HFFc6 (cell line): Measurements from ENCODE around the gene ITGAX. TPM values are rescaled to one million over a fixed set of nuclear protein-coding genes. Genes with fewer than 3 reads are reported as not detected.

Experiments used
- DNase-seq: peaks from one replicate; pipeline ENCODE4 v3.0.0-alpha.2; 2018
- H3K27ac Mint-ChIP-seq: 2 replicates; pipeline ENCODE4 v1.8.0; 2020; ENCODE audit warnings: mild to moderate bottlenecking, mixed read lengths
- H3K27me3 Mint-ChIP-seq: 2 replicates; pipeline ENCODE4 v1.8.0; 2021; ENCODE audit warnings: mild to moderate bottlenecking, moderate library complexity, mixed read lengths; ENCODE audit not compliant: insufficient read depth
- H3K36me3 Mint-ChIP-seq: 2 replicates; pipeline ENCODE4 v1.8.0; 2021; ENCODE audit warnings: low read depth, mixed read lengths
- H3K4me1 Mint-ChIP-seq: 2 replicates; pipeline ENCODE4 v1.8.0; 2020; ENCODE audit warnings: low read depth, mixed read lengths
- H3K4me3 Mint-ChIP-seq: 2 replicates; pipeline ENCODE4 v1.8.0; 2020; ENCODE audit warnings: mild to moderate bottlenecking, moderate library complexity, mixed read lengths
- H3K9me3 Mint-ChIP-seq: 2 replicates; pipeline ENCODE4 v1.8.0; 2020; ENCODE audit warnings: mild to moderate bottlenecking, mixed read lengths
- CTCF ChIP-seq: fragments of 200-600 bp; sonication (generic); IDR thresholded peaks from 2 replicates; pipeline ENCODE4 v1.5.0; 2021; ENCODE audit warnings: antibody characterized with exemption, mild to moderate bottlenecking
- total RNA-seq, 6 experiments: library from RNA; stranded (reverse); fragmentation: NEBNext Ultra II Directional; extraction: Animal tissue kit (Norgen Biotek cat#: 25700); gene quantifications; 2 replicates in 1 of 6; 3 replicates in 5 of 6; pipeline ENCODE4 v1.2.3, GENCODE V29; 2021

Gene ITGAX
- total RNA-seq, 6 experiments from 2014 or later, result not detected

- peaks cover 7% of the 10 kb centered on the region for H3K4me1 Mint-ChIP-seq
- peaks cover 3% of the 10 kb centered on the region for H3K36me3 Mint-ChIP-seq
- no peak for DNase-seq
- H3K27me3 Mint-ChIP-seq, result peaks cover 30% of the 10 kb centered on the region
- H3K9me3 Mint-ChIP-seq, result peaks cover 4% of the 10 kb centered on the region
- TF ChIP-seq CTCF, result no peak
- H3K4me3 Mint-ChIP-seq, result no peak overlapping the region
- H3K27ac Mint-ChIP-seq, result no peak overlapping the region
Measured at GRCh38 chr16:31327646-31328225, 27.2 kb upstream of the ITGAX start.

GRCh38 chr16:31328322-31329052, 26.5 kb upstream of the ITGAX start:
- Mint-ChIP-seq H3K27me3 (peaks cover 30% of the 10 kb centered on the region), H3K4me1 (peaks cover 7% of the 10 kb centered on the region), H3K36me3 (peaks cover 3% of the 10 kb centered on the region; the same call in 1 of the 2 replicates), H3K27ac (no peak overlapping the region), H3K4me3 (no peak overlapping the region), H3K9me3 (no peaks in the 10 kb centered on the region)
- TF ChIP-seq CTCF, result no peak
- DNase-seq, result no peak

- no peak for TF ChIP-seq CTCF
- H3K4me1 Mint-ChIP-seq, result peaks cover 7% of the 10 kb centered on the region
- H3K9me3 Mint-ChIP-seq, result no peaks in the 10 kb centered on the region
- H3K4me3 Mint-ChIP-seq, result no peak overlapping the region
- no peak for DNase-seq
- peaks cover 33% of the 10 kb centered on the region for H3K27me3 Mint-ChIP-seq
- no peak overlapping the region for H3K27ac Mint-ChIP-seq
- peaks cover 3% of the 10 kb centered on the region; the same call in 1 of the 2 replicates for H3K36me3 Mint-ChIP-seq
Measured at GRCh38 chr16:31329671-31330552, 25.1 kb upstream of the ITGAX start.

GRCh38 chr16:31330553-31330890, 24.5 kb upstream of the ITGAX start:
- H3K27ac Mint-ChIP-seq, result no peak overlapping the region
- H3K27me3 Mint-ChIP-seq, result peaks cover 39% of the 10 kb centered on the region
- H3K36me3 Mint-ChIP-seq, result peaks cover 3% of the 10 kb centered on the region; the same call in 1 of the 2 replicates
- H3K4me3 Mint-ChIP-seq, result no peak overlapping the region
- DNase-seq, result no peak
- no peak for TF ChIP-seq CTCF
- peaks cover 7% of the 10 kb centered on the region for H3K4me1 Mint-ChIP-seq
- H3K9me3 Mint-ChIP-seq, result no peaks in the 10 kb centered on the region

- Mint-ChIP-seq H3K27ac (no peak overlapping the region), H3K27me3 (peaks cover 46% of the 10 kb centered on the region), H3K4me3 (no peak overlapping the region), H3K36me3 (0 out of 2 replicates have a peak, but pooled peaks cover 3% of the 10 kb centered on the region), H3K9me3 (no peaks in the 10 kb centered on the region), H3K4me1 (peaks cover 7% of the 10 kb centered on the region)
- DNase-seq, result no peak
- TF ChIP-seq CTCF, result no peak
Measured at GRCh38 chr16:31331141-31331764, 23.7 kb upstream of the ITGAX start.
